ENCODE results near the gene TIMM23. TPM values are rescaled to one million over a fixed set of nuclear protein-coding genes. Genes with fewer than 3 reads are reported as not detected.

TIMM23 gene
- total RNA-seq, 1 experiment from 2014 or later: 125 TPM

DNA sequence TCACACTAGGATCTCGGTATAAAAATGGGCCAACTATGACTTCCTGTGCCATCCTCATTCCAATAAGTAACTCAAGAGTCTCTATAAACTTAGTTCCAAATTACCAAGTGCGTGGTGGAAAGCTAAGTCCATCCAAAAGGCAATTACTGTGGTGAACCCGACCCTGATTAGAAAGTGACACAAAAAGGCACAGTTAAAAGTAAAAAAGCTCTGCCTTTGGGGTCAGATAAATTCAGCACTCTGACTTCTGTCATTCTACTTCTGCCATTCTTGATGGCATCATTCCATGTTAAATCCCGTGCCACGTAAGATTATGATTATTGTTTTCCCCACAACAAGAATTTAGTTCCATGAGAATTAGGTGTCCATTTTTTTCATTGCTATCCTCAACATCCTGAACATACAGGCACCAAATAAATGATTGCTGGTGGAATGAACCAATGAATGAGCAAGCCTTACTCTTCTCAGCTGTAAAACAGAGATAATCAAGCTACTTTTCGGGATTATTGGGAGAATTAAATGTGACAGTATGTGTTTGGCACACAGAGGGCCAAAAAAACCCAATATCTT, 57.3 kb downstream of the TIMM23 start:
- BruUV-seq (replicated peaks): TSS peak; percentile 51

GRCh38 chr10:46030091-46030937, 58.0 kb downstream of the TIMM23 start, which contains the start of gene NCOA4:
Gene NCOA4 (minus strand): TSS chr10:46030623. CDS start chr10:46016680, 13,943 bp downstream.
- peak; percentile 97 for DNase-seq (ENCODE audit: low spot score)
- H3K4me1 ChIP-seq (ENCODE audit: insufficient read depth, low read length, poor library complexity, severe bottlenecking): peaks cover 14% of the 10 kb centered on the region
- H3K27ac ChIP-seq (ENCODE audit: low read depth, low read length, poor library complexity, severe bottlenecking): peak within 1 kb of the TSS; percentile 85
- CTCF ChIA-PET: interaction anchor here (0.6 kb wide), 1 partner anchor 781 kb away, joined by 4 read pairs; no protein-coding TSS in a partner anchor
- H3K4me3 ChIP-seq (ENCODE audit: low read depth, low read length, poor library complexity, severe bottlenecking): peak within 1 kb of the TSS; percentile 91
- TF ChIP-seq CTCF (conservative IDR thresholded peaks at IDR 0.05; ENCODE audit: low read depth, low read length): peak; percentile 88
- TF ChIP-seq EZH2 (IDR thresholded peaks at IDR 0.05; ENCODE audit: borderline replicate concordance, low read depth, low read length, poor library complexity, severe bottlenecking): no peak
- no TSS peak for BruUV-seq (replicated peaks)
- POLR2A ChIA-PET (ENCODE audit: low non-redundant PET): no interaction called here
- H3K9me3 ChIP-seq (ENCODE audit: low read depth, low read length, poor library complexity, severe bottlenecking): no peaks in the 10 kb centered on the region
- no peaks in the 10 kb centered on the region for H3K27me3 ChIP-seq (replicated peaks; ENCODE audit: insufficient read depth, low read depth, low read length, poor library complexity)
- intact Hi-C loops (cut with micrococcal nuclease; ENCODE audit: unreplicated experiment): no loop called here
- H3K36me3 ChIP-seq (ENCODE audit: insufficient read depth, low read length, poor library complexity, severe bottlenecking): no peaks in the 10 kb centered on the region

More for the DNA sequence above, 57.3 kb downstream of the TIMM23 start:
- TF ChIP-seq EZH2 (IDR thresholded peaks at IDR 0.05; ENCODE audit: borderline replicate concordance, low read depth, low read length, poor library complexity, severe bottlenecking) (no peak), CTCF (conservative IDR thresholded peaks at IDR 0.05; ENCODE audit: low read depth, low read length) (no peak)
- peaks cover 14% of the 10 kb centered on the region for H3K4me1 ChIP-seq (ENCODE audit: insufficient read depth, low read length, poor library complexity, severe bottlenecking)
- H3K36me3 ChIP-seq (ENCODE audit: insufficient read depth, low read length, poor library complexity, severe bottlenecking): no peaks in the 10 kb centered on the region
- no peaks in the 10 kb centered on the region for H3K9me3 ChIP-seq (ENCODE audit: low read depth, low read length, poor library complexity, severe bottlenecking)
- H3K27ac ChIP-seq (ENCODE audit: low read depth, low read length, poor library complexity, severe bottlenecking): peak overlapping the region; percentile 85
- ChIA-PET POLR2A (ENCODE audit: low non-redundant PET) (no interaction called here), CTCF (interaction anchor here (0.6 to 1.1 kb wide), 3 partner anchors 370 to 780 kb away, joined by 3 to 4 read pairs (median 4); no protein-coding TSS in a partner anchor)
- DNase-seq (ENCODE audit: low spot score): no peak
- no peaks in the 10 kb centered on the region for H3K27me3 ChIP-seq (replicated peaks; ENCODE audit: insufficient read depth, low read depth, low read length, poor library complexity)
- peak overlapping the region; percentile 91 for H3K4me3 ChIP-seq (ENCODE audit: low read depth, low read length, poor library complexity, severe bottlenecking)
- intact Hi-C loops (cut with micrococcal nuclease; ENCODE audit: unreplicated experiment): loop anchor here (5.0 to 10.0 kb wide), 3 partner anchors 565 to 795 kb away; no protein-coding TSS in a partner anchor

DNA sequence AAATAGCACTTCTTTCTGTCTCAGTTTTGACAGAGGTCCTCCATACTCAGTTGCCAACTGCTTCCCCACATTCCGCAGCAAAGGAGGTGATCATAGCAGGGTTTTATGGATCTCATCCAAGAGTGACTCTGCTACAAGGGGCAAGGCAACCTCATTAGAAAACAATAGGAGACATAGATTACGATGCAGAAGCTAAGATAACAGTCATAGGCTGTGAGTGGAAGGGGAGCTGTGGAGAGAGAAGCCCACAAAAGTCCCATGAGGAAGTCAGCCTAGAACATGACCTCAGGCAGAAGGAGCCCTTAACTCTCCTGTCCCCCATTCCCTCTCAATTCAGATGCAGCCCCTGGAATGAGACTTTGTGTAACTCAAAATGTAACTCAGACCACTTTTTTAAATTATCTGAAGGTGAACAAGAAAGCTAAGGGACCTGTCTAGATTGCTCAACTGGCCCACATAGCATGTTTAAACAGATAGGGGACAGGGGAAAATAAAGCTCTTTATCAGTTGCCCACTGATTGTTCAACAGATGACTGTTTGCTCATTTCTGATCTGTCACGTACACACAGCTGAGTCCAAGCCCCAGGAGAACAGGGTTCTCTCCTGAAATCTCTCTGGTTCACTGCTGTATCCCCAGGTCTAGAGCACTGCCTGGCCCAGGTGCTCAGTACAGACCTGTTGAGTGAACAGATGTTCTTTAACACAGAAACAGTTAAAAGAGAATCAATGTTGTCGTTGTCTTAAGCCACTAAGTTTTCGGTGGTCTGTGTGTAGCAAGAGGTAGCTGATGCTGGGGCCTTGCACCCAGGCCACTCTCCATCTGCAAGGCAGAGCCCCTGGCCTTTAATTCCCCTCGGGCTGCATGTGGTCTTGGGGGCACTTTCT, 59.6 kb downstream of the TIMM23 start:
- Histone ChIP-seq H3K9me3 (ENCODE audit: low read depth, low read length, poor library complexity, severe bottlenecking) (no peaks in the 10 kb centered on the region), H3K36me3 (ENCODE audit: insufficient read depth, low read length, poor library complexity, severe bottlenecking) (no peaks in the 10 kb centered on the region), H3K4me3 (ENCODE audit: low read depth, low read length, poor library complexity, severe bottlenecking) (no peak overlapping the region), H3K4me1 (ENCODE audit: insufficient read depth, low read length, poor library complexity, severe bottlenecking) (peaks cover 14% of the 10 kb centered on the region), H3K27me3 (replicated peaks; ENCODE audit: insufficient read depth, low read depth, low read length, poor library complexity) (peaks cover 7% of the 10 kb centered on the region), H3K27ac (ENCODE audit: low read depth, low read length, poor library complexity, severe bottlenecking) (no peak overlapping the region)
- intact Hi-C loops (cut with micrococcal nuclease; ENCODE audit: unreplicated experiment): no loop called here
- TF ChIP-seq CTCF (conservative IDR thresholded peaks at IDR 0.05; ENCODE audit: low read depth, low read length): no peak
- TF ChIP-seq EZH2 (IDR thresholded peaks at IDR 0.05; ENCODE audit: borderline replicate concordance, low read depth, low read length, poor library complexity, severe bottlenecking): no peak
- POLR2A ChIA-PET (ENCODE audit: low non-redundant PET): no interaction called here
- CTCF ChIA-PET: no interaction called here
- no peak for DNase-seq (ENCODE audit: low spot score)
- BruUV-seq (replicated peaks): no TSS peak

Measured in A673 (cell line).